Dendritic cell treated with granulocyte-macrophage colony-stimulating factor and Interleukin-4, amounts not matched to agents 40 ng/mL and 50 ng/mL, for 4 days (primary cell): ENCODE results near the gene APH1A.

Source experiments
- H3K27ac Mint-ChIP-seq: one replicate; pipeline ENCODE4 v1.8.0; 2022; ENCODE audit warnings: mild to moderate bottlenecking, mixed read lengths
- H3K27me3 Mint-ChIP-seq: one replicate; pipeline ENCODE4 v1.8.0; 2022; ENCODE audit warnings: mild to moderate bottlenecking, mixed read lengths
- H3K36me3 Mint-ChIP-seq: one replicate; pipeline ENCODE4 v1.8.0; 2022; ENCODE audit warnings: low read depth, mixed read lengths
- H3K4me1 Mint-ChIP-seq: one replicate; pipeline ENCODE4 v1.8.0; 2022; ENCODE audit warnings: low read depth, mixed read lengths
- H3K4me3 Mint-ChIP-seq: one replicate; pipeline ENCODE4 v1.8.0; 2022; ENCODE audit warnings: mild to moderate bottlenecking, moderate library complexity, mixed read lengths
- H3K9me3 Mint-ChIP-seq: one replicate; pipeline ENCODE4 v1.8.0; 2022; ENCODE audit warnings: mixed read lengths
- intact Hi-C: fragments of 100-400 bp; cut with micrococcal nuclease; formaldehyde crosslinking; loops from one replicate; pipeline ENCODE4 v1.15.0; 2022

The APH1A gene

GRCh38 chr1:150281758-150282557 lies 13.1 kb upstream of the APH1A start, which contains the start of gene CIART:
Gene CIART (plus strand): TSS chr1:150282554. CDS start chr1:150283268, 714 bp downstream.
- Mint-ChIP-seq H3K4me1 (peaks cover 40% of the 10 kb centered on the region), H3K27me3 (peaks cover 58% of the 10 kb centered on the region), H3K27ac (peak within 1 kb of the TSS; percentile 61), H3K9me3 (no peaks in the 10 kb centered on the region), H3K36me3 (peaks cover 20% of the 10 kb centered on the region), H3K4me3 (peak within 1 kb of the TSS; percentile 71)
- intact Hi-C loops, result loop anchor here (1.0 to 5.0 kb wide), 2 partner anchors 26 to 40 kb away; partner anchors contain the start of gene PRPF3

- peaks cover 53% of the 10 kb centered on the region for H3K27me3 Mint-ChIP-seq
- H3K27ac Mint-ChIP-seq, result peak overlapping the region; percentile 61
- no peaks in the 10 kb centered on the region for H3K9me3 Mint-ChIP-seq
- H3K4me1 Mint-ChIP-seq, result peaks cover 42% of the 10 kb centered on the region
- H3K36me3 Mint-ChIP-seq, result peaks cover 27% of the 10 kb centered on the region
- peak overlapping the region; percentile 71 for H3K4me3 Mint-ChIP-seq
- intact Hi-C loops, result loop anchor here (1.0 to 5.0 kb wide), 2 partner anchors 25 to 41 kb away; partner anchors contain the start of gene PRPF3
Measured at GRCh38 chr1:150281221-150281757, 12.5 kb upstream of the APH1A start.

GRCh38 chr1:150280138-150280707 lies 11.4 kb upstream of the APH1A start:
- no peak overlapping the region for H3K27ac Mint-ChIP-seq
- no peak overlapping the region for H3K4me3 Mint-ChIP-seq

GRCh38 chr1:150273311-150273710 lies 4.5 kb upstream of the APH1A start:
- H3K36me3 Mint-ChIP-seq, result peaks cover 32% of the 10 kb centered on the region
- H3K27ac Mint-ChIP-seq, result peak overlapping the region; percentile 83
- intact Hi-C loops, result no loop called here
- peaks cover 49% of the 10 kb centered on the region for H3K4me1 Mint-ChIP-seq
- no peaks in the 10 kb centered on the region for H3K27me3 Mint-ChIP-seq
- H3K4me3 Mint-ChIP-seq, result peak overlapping the region; percentile 77
- H3K9me3 Mint-ChIP-seq, result no peaks in the 10 kb centered on the region

More at GRCh38 chr1:150280138-150280707, 11.4 kb upstream of the APH1A start:
- no peaks in the 10 kb centered on the region for H3K9me3 Mint-ChIP-seq
- H3K4me1 Mint-ChIP-seq, result peaks cover 45% of the 10 kb centered on the region
- H3K27me3 Mint-ChIP-seq, result peaks cover 49% of the 10 kb centered on the region
- intact Hi-C loops, result loop anchor here (5.0 kb wide), 1 partner anchor 42 kb away; the partner anchor contains the start of gene PRPF3
- H3K36me3 Mint-ChIP-seq, result peaks cover 35% of the 10 kb centered on the region

- Mint-ChIP-seq H3K27me3 (no peaks in the 10 kb centered on the region), H3K4me3 (no peak overlapping the region), H3K36me3 (peaks cover 43% of the 10 kb centered on the region), H3K4me1 (peaks cover 64% of the 10 kb centered on the region), H3K9me3 (no peaks in the 10 kb centered on the region), H3K27ac (peak overlapping the region; percentile 83)
- intact Hi-C loops, result no loop called here
Measured at GRCh38 chr1:150271291-150271959, 2.6 kb upstream of the APH1A start.

- intact Hi-C loops, result loop anchor here (2.0 kb wide), 1 partner anchor 33 kb away; the partner anchor contains the start of gene ANP32E
- Mint-ChIP-seq H3K27me3 (no peaks in the 10 kb centered on the region), H3K4me3 (peak overlapping the region; percentile 99), H3K36me3 (peaks cover 53% of the 10 kb centered on the region), H3K27ac (peak overlapping the region; percentile 95), H3K9me3 (no peaks in the 10 kb centered on the region), H3K4me1 (peaks cover 77% of the 10 kb centered on the region)
Measured at GRCh38 chr1:150269451-150269850, 635 bp upstream of the APH1A start.

GRCh38 chr1:150268340-150268704 lies 494 bp downstream of the APH1A start:
- Mint-ChIP-seq H3K36me3 (peaks cover 50% of the 10 kb centered on the region), H3K9me3 (no peaks in the 10 kb centered on the region)
- intact Hi-C loops, result loop anchor here (2.0 kb wide), 1 partner anchor 32 kb away; the partner anchor contains the start of gene ANP32E

GRCh38 chr1:150267896-150268295 lies 920 bp downstream of the APH1A start:
- H3K36me3 Mint-ChIP-seq, result peaks cover 50% of the 10 kb centered on the region
- no peaks in the 10 kb centered on the region for H3K27me3 Mint-ChIP-seq
- H3K27ac Mint-ChIP-seq, result peak overlapping the region; percentile 95
- no peaks in the 10 kb centered on the region for H3K9me3 Mint-ChIP-seq
- intact Hi-C loops, result loop anchor here (2.0 kb wide), 1 partner anchor 31 kb away; the partner anchor contains the start of gene ANP32E
- H3K4me3 Mint-ChIP-seq, result peak overlapping the region; percentile 99
- H3K4me1 Mint-ChIP-seq, result peaks cover 72% of the 10 kb centered on the region

More at GRCh38 chr1:150268340-150268704, 494 bp downstream of the APH1A start:
- Mint-ChIP-seq H3K4me3 (peak overlapping the region; percentile 99), H3K27ac (peak overlapping the region; percentile 95), H3K4me1 (peaks cover 73% of the 10 kb centered on the region), H3K27me3 (no peaks in the 10 kb centered on the region)

GRCh38 chr1:150263549-150263948 lies 5.3 kb downstream of the APH1A start:
- intact Hi-C loops, result no loop called here
- peaks cover 22% of the 10 kb centered on the region for H3K27me3 Mint-ChIP-seq
- H3K36me3 Mint-ChIP-seq, result peaks cover 44% of the 10 kb centered on the region
- no peaks in the 10 kb centered on the region for H3K9me3 Mint-ChIP-seq
- H3K4me1 Mint-ChIP-seq, result peaks cover 42% of the 10 kb centered on the region
- H3K4me3 Mint-ChIP-seq, result no peak overlapping the region
- H3K27ac Mint-ChIP-seq, result no peak overlapping the region

- no peak overlapping the region for H3K4me3 Mint-ChIP-seq
- H3K9me3 Mint-ChIP-seq, result no peaks in the 10 kb centered on the region
- peaks cover 40% of the 10 kb centered on the region for H3K4me1 Mint-ChIP-seq
- H3K36me3 Mint-ChIP-seq, result peaks cover 35% of the 10 kb centered on the region
- intact Hi-C loops, result no loop called here
- H3K27me3 Mint-ChIP-seq, result peaks cover 31% of the 10 kb centered on the region
- H3K27ac Mint-ChIP-seq, result no peak overlapping the region
Measured at GRCh38 chr1:150262388-150263320, 6.2 kb downstream of the APH1A start.

GRCh38 chr1:150261367-150261766 lies 7.4 kb downstream of the APH1A start:
- Mint-ChIP-seq H3K4me3 (no peak overlapping the region), H3K27me3 (peaks cover 43% of the 10 kb centered on the region), H3K9me3 (no peaks in the 10 kb centered on the region), H3K36me3 (peaks cover 22% of the 10 kb centered on the region), H3K27ac (no peak overlapping the region), H3K4me1 (peaks cover 40% of the 10 kb centered on the region)
- intact Hi-C loops, result no loop called here

- peaks cover 39% of the 10 kb centered on the region for H3K4me1 Mint-ChIP-seq
- peaks cover 50% of the 10 kb centered on the region for H3K27me3 Mint-ChIP-seq
- no peak overlapping the region for H3K4me3 Mint-ChIP-seq
- intact Hi-C loops, result loop anchor here (10.0 kb wide), 1 partner anchor 165 kb away; no protein-coding TSS in a partner anchor
- H3K9me3 Mint-ChIP-seq, result no peaks in the 10 kb centered on the region
- peaks cover 9% of the 10 kb centered on the region for H3K36me3 Mint-ChIP-seq
- H3K27ac Mint-ChIP-seq, result no peak overlapping the region
Measured at GRCh38 chr1:150259758-150260669, 8.8 kb downstream of the APH1A start.
